T-helper 1 cell treated with Interleukin-12 subunit alpha and Interleukin-12 subunit beta and Interleukin-4 antibody, amounts not matched to agents 30 ng/mL and 1 ng/mL, for 36 hours (primary cell): Measurements from ENCODE around the gene SAMD1. TPM values are rescaled to one million over a fixed set of nuclear protein-coding genes. Genes with fewer than 3 reads are reported as not detected.

Experiments
- intact Hi-C: fragments of 100-400 bp; cut with micrococcal nuclease; formaldehyde crosslinking; loops from one replicate; pipeline ENCODE4 v1.15.1; 2024
- total RNA-seq: library from RNA; stranded (reverse); gene quantifications from 2 replicates; pipeline ENCODE4 v1.2.3, GENCODE V29; 2022

Gene SAMD1
- total RNA-seq, 1 donor from 2014 or later: 68.7 TPM

DNA sequence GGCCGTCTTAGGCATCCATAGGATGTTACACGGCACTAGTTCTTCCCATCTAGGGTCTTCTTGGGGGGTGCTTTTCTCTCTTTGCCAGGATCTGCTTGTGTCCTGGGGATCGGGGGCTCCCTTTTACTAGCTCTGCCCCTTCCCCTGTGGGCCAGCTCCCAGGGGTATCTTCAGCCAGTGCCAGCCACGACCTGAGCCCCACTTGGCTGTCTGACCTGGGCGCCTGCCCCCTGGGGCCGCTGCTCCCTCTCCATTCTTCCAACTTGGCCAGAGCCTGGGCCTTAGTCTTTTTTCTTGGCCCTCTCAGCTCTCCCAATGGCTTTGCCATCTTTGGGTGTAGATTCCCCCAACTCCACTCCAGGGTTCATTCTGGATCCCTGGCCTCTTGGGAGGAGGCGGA is 23.9 kb upstream of the SAMD1 start:
- intact Hi-C loops: loop anchor here (2.0 kb wide), 1 partner anchor 518 kb away; no protein-coding TSS in a partner anchor

- intact Hi-C loops: loop anchor here (2.0 kb wide), 1 partner anchor 517 kb away; no protein-coding TSS in a partner anchor
Measured at GRCh38 chr19:14113762-14114414, 23.3 kb upstream of the SAMD1 start.

DNA sequence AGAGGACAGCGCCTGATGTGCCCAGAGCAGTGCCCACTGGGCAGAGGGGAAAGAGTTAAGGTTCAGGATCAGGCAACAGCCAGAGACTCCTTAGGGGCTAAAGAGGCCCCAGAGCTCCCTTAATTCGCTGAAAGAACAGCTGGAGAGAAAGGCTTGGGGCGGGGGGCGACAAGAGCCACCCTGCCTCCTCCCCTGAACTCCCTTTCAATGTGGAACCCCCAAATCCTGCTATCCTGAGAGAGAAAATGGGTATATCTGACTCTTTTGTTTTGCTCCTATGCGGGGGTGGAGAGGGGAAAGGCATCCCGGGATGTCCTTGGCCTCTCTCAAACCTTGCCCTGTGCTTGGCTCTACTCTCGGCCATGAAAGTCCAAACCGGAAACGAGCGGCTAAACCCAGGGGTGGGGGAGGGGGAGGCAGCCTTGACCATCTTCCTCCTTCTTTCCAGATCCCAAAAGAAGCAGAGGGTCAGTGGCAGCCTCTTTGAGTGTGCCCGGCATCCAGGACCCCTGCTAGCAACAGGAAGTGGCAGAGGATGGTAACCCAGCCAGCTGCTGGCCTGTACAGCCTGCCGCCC is 22.3 kb upstream of the SAMD1 start:
- intact Hi-C loops: no loop called here

DNA sequence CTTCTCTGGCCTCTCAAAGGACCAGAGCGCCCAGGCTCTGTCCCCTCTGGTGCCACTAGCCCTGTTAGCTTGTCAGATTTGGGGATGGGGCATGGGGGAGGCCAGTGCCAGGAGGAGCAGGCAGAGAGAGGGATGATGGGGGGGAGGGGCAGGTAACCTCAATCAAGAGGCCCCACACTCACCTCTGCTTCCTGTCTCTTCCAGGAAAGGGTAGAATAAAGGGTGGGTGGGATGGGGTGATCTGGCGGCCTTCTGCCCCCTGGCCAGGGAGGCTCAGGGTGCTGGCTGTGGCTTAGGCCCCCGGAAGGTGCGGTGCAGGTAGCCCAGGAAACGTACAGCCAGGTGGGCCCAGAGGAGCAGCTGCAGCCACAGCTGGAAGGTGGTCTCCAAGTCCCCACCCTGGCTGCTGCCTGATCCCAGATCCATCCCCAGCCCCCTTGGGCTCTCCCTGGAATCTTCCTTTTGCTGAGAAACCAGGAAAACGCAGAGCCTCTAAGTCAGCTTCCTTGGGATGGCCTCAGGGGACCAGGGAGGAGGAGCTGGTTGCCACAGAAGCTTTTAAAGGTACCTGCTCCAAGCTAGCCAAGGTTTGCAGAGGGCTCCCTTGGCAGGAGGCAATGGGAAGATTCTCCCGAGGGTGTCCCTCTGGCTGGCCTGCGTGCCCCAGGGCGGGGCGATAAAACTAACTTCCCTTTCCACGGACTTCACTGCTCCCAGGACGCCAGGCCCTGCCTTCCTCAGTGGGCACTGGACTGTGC is 21.7 kb upstream of the SAMD1 start:
- intact Hi-C loops: no loop called here

GRCh38 chr19:14111486-14111885 is 20.9 kb upstream of the SAMD1 start:
- intact Hi-C loops: no loop called here

DNA sequence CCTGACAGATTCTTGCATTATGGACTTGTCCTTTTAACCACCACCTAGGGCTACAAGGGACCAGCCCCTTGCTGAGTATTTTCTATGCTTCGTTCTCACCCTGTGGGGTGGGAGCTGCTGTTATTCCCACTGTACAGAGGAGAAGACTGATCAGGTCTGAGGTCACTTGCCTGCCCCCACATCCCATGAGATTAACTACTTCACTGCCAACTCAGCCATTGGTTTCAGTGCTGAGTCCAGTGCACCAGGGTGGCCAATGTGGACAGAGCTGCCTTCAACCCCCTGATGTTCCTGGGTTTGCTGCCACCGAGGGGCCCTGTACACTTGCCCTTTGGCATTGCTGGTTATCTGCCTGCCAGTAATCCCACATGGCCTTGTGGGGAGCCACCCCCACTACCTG is 20.1 kb upstream of the SAMD1 start:
- intact Hi-C loops: no loop called here

DNA sequence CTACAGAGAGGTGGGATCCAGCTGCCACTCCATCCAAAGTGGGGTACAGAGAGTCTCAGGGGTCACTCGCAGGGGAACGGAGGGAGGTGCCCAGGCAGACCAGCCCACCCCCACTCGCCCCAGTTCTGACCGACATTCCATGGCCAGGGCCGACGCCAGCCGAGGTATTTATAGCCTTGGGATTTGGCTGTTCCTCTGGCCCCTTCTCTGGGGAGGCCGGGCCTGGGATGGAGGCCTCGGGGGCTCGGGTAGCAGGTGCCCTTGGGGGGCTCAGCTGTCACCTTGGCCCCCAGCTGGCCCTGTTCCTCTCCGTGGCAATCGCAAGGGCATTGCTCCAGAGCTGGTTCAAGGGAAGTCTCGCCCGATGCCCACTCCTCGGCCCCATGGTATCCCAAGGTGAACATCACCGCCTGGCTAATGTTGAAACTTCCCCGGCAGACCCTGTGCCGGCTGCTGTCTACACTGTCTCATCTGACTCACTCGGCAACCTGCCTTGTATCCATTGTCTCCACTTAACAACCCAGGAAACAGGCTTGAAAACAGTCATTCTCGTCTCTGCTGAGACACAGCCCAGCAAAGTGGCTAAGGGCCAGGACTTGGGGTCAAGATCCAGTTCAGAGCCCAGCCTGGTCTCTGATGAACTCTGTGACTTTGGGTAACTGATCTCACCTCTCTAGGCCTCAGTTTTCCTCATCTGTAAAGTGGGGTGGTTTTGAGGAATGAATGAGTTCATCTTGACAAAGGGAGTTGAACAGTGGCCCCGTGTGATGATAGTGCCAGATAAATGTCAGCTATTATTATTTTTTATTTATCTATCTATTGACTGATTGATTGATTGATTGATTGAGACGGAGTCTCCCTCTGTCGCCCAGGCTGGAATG is 17.3 kb upstream of the SAMD1 start:
- intact Hi-C loops: no loop called here

GRCh38 chr19:14106840-14107239 is 16.3 kb upstream of the SAMD1 start:
- intact Hi-C loops: no loop called here

GRCh38 chr19:14105680-14106079 is 15.1 kb upstream of the SAMD1 start:
- intact Hi-C loops: no loop called here

GRCh38 chr19:14103310-14103709 is 12.8 kb upstream of the SAMD1 start:
- intact Hi-C loops: no loop called here

GRCh38 chr19:14102756-14103155 is 12.2 kb upstream of the SAMD1 start:
- intact Hi-C loops: no loop called here

- intact Hi-C loops: no loop called here
Measured at GRCh38 chr19:14102102-14102696, 11.6 kb upstream of the SAMD1 start.

- intact Hi-C loops: no loop called here
Measured at GRCh38 chr19:14101003-14101545, 10.5 kb upstream of the SAMD1 start.

GRCh38 chr19:14097532-14098151 is 7.1 kb upstream of the SAMD1 start:
- intact Hi-C loops: no loop called here

DNA sequence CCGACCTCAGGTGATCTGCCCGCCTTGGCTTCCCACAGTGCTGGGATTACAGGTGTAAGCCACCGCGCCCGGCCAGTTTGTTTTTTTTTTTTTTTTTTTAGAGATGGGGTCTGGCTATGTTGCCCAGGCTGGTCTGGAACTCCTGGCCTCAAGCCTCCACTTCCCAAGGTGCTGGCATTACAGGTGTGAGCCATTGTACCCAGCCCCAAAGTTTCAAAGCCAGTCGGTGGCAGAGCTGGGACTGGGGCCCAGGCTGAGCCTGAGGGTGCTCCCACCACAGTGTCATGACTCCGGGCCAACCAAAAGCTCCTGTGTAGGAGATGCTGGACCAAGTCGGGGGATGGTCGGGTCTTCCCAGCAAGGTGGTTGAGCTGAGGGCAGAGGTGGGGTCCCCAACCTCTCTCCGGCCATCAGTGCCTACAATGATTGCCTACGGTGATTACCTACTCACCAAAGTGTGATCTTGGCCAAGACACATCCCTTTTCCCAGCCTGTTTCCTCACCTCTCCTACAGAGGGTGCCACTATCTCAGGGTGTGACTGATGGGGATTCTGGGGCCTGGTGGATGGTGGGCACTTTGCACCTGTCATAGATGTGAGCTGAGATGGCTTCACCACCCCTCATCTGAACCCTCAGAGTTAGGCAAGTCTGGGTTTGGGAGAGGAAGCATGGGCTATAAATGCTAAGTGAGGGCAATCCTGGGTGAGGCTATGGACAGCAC is 5.9 kb upstream of the SAMD1 start:
- intact Hi-C loops: no loop called here

DNA sequence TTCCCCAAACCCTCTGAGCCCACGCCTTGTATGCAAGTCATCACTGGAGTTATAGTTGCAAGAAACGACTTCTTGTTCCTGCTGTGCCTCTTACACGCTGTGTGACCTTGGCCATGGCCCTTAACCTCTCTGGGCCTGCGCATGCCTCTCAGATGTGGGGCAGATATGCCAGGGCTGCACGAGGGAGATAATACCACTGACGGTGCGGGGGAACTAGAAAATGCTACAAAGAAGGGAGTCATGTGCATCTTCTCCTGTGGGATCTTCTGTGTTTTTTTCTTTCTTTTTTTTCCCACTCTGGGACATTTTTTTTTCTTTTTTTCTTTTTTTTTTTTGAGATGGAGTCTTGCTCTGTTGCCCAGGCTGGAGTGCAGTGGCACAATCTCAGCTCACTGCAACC is 4.3 kb upstream of the SAMD1 start:
- intact Hi-C loops: no loop called here

DNA sequence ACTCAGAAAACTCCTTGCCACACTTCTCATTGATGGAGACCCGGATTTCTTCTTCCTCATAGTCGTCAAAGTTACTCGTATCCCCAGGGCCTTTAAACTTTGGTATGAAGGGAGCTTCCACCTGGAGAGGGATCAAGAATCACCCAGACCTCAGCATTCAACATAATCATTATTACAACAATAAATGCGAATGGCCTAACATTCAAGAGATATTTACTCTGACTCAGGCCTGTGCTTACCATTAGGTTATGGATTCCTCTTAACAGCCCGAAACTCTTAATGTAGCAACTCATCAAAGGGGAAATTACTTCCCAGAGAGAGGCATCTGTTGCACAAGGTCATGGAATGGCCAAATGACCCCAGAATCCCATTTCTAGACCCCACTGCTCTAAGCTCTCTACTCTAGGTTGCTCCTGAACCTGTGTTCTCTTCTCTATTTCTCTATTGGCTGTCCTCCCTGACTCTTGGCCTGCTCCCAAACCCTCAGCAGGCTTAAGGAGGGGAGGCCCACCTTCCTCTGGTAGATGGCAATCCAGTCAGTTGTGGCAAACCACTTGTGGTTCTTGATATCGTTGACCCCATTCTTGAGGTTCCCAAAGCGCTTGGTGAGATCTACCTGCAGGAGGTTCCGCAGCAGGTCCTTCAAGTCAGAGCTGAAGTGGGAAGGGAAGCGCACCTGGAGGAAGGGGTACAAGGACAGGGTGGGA is 2.7 kb upstream of the SAMD1 start:
- intact Hi-C loops: no loop called here

GRCh38 chr19:14091813-14092462 is 1.4 kb upstream of the SAMD1 start:
- intact Hi-C loops: loop anchor here (1.0 to 2.0 kb wide), 4 partner anchors 11 to 86 kb away; partner anchors contain the start of genes PRKACA and RFX1
